PC-3 (cell line): ENCODE measurements around the gene ANKRD40.

ENCODE experiments used
- CTCF ChIP-seq: fragments of 300-600 bp; sonication (generic); conservative IDR thresholded peaks from 2 replicates; pipeline ENCODE4 v1.5.1; 2017; ENCODE audit warnings: antibody characterized with exemption, low read depth, mild to moderate bottlenecking, low read length
- EZH2 ChIP-seq: fragments of 300-600 bp; sonication (generic); IDR thresholded peaks from one replicate; pipeline ENCODE4 v1.6.1; 2017; ENCODE audit warnings: antibody characterized with exemption, mild to moderate bottlenecking, low read length; ENCODE audit not compliant: unreplicated experiment

DNA sequence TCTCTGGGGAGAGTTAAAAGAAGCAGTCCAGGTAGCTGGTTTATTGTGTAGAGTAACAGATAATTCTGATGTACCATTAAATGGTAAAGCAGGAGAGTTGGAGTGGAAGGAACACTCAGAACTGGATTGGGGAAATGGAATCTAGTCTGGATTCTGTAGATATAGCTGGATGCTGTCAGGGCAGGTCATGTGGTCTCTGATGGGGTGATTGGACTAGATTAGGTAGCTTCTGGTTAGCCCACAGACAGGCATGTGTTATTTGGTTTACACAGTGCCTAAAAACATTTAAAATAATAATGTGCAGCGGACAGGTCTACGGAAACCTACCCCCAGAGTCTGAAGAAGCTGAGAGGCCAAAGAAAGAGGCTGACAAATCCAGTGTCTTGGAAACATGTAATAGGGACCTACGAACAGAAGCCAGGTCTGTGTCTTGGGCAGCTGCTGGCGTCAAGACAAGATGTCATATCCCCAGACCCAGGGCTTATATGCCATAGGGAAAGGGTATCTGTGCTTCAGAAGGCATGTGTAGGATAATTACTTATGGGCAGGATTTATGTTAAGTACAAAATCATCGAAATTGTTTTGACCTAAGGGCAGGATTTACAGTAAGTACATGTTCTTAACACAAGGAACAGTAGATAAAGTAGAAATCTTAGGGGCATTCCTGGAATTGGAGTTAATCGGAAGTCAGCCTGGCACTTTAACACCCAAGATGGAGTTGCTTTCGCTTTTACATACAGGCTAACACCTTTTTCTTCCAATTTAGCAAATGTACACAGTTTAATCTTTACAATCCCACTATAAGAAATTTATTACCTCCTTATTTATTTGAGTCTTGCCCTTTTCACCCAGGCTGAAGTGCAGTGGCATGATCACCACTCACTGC is 24.1 kb upstream of the ANKRD40 start:
- TF ChIP-seq EZH2 (no peak), CTCF (no peak)
